Activated CD4-positive, alpha-beta T cell treated with anti-CD3 and anti-CD28 coated beads for 36 hours (primary cell): ENCODE results near the gene SDF2L1. TPM values are rescaled to one million over a fixed set of nuclear protein-coding genes. Genes with fewer than 3 reads are reported as not detected.
A peak's percentile ranks its signal among the peaks of the same experiment; 100 is the strongest.

Source experiments
- ATAC-seq: fragments of 200-7000 bp; cut with Tn5 transposase; one replicate; pipeline ENCODE4 v1.10.0; 2021; ENCODE audit warnings: mild to moderate bottlenecking, moderate library complexity
- CTCF ChIA-PET: fragments of 350-600 bp; sonication (Branson Sonifier 250); formaldehyde crosslinking; loops from one replicate; lab custom pipeline; 2021; ENCODE audit warnings: antibody characterized with exemption; lab: Charles Lee
- POLR2A ChIA-PET: fragments of 350-600 bp; sonication (Branson Sonifier 250); formaldehyde crosslinking; loops from one replicate; lab custom pipeline; 2021; ENCODE audit warnings: antibody characterized with exemption, inconsistent platforms; lab: Charles Lee
- DNase-seq: peaks from one replicate; pipeline ENCODE4 v3.0.0-alpha.2; 2020
- H3K27ac Mint-ChIP-seq: one replicate; pipeline ENCODE4 v1.8.0; 2021; ENCODE audit warnings: mixed read lengths
- H3K27me3 Mint-ChIP-seq: one replicate; pipeline ENCODE4 v1.8.0; 2021; ENCODE audit warnings: mixed read lengths
- H3K36me3 Mint-ChIP-seq: one replicate; pipeline ENCODE4 v1.8.0; 2021; ENCODE audit warnings: low read depth, mixed read lengths
- H3K4me1 Mint-ChIP-seq: one replicate; pipeline ENCODE4 v1.8.0; 2021; ENCODE audit warnings: mixed read lengths
- H3K4me3 Mint-ChIP-seq: one replicate; pipeline ENCODE4 v1.8.0; 2021; ENCODE audit warnings: mild to moderate bottlenecking, moderate library complexity, mixed read lengths
- H3K9me3 Mint-ChIP-seq: one replicate; pipeline ENCODE4 v1.8.0; 2021; ENCODE audit warnings: low read depth, mixed read lengths
- intact Hi-C, 2 experiments: fragments of 100-400 bp; cut with DNase I in 1 of 2; cut with micrococcal nuclease in 1 of 2; formaldehyde crosslinking; loops; one replicate each; pipeline versions ENCODE4 v1.14.2 to v1.15.1; 2022 to 2024; cut with DNase I, micrococcal nuclease
- total RNA-seq, 2 experiments: library from RNA; stranded (reverse); gene quantifications; one replicate each; pipeline ENCODE4 v1.2.3, GENCODE V29; 2021

Gene SDF2L1
- total RNA-seq, 2 experiments from 2014 or later, result 13.7 to 32.8 TPM

DNA sequence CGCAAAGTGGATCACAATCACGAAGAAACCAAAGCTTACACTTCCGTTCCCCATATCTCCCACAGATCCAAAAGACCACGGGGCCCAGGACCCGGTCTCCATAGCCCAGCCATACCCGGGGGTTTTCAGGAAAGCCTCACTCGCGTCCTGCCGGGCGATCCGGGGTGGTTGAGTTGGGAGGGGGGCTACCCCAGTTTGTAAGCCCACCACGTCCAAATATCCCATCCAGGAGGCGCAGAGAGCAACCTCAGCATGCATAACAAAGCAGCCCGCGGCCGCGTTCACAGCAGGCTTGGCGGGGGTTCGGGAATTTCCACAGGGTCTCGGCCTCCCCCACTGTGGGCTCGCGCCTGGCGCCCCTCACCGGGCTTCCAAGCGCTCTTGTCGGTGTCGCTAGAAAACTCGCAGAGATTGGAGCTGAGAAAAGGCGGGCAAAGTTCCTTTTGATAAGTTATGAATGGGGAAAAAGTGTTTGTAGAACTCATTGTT is 9.5 kb downstream of the SDF2L1 start:
- no peaks in the 10 kb centered on the region for H3K9me3 Mint-ChIP-seq
- peaks cover 20% of the 10 kb centered on the region for H3K4me1 Mint-ChIP-seq
- peak overlapping the region; percentile 85 for H3K4me3 Mint-ChIP-seq
- ATAC-seq (no peak), DNase-seq (no peak)
- peaks cover 32% of the 10 kb centered on the region for H3K36me3 Mint-ChIP-seq
- H3K27ac Mint-ChIP-seq, result peak overlapping the region; percentile 86
- POLR2A ChIA-PET, result interaction anchor here (0.5 to 1.3 kb wide), 4 partner anchors 9 to 1135 kb away, joined by 3 to 5 read pairs (median 3); no protein-coding TSS in a partner anchor
- no peaks in the 10 kb centered on the region for H3K27me3 Mint-ChIP-seq
- CTCF ChIA-PET, result interaction anchor here (0.6 to 1.7 kb wide), 5 partner anchors 9 to 27 kb away, joined by 3 to 11 read pairs (median 3); partner anchors contain the start of gene SDF2L1
- intact Hi-C loops, result loop anchor here (1.0 to 2.0 kb wide), 5 partner anchors 9 to 734 kb away; partner anchors contain the start of genes CRKL (in 1 of the 2), PPIL2 (in 1 of the 2), SDF2L1 (in 1 of the 2) and YDJC (in 1 of the 2)

DNA sequence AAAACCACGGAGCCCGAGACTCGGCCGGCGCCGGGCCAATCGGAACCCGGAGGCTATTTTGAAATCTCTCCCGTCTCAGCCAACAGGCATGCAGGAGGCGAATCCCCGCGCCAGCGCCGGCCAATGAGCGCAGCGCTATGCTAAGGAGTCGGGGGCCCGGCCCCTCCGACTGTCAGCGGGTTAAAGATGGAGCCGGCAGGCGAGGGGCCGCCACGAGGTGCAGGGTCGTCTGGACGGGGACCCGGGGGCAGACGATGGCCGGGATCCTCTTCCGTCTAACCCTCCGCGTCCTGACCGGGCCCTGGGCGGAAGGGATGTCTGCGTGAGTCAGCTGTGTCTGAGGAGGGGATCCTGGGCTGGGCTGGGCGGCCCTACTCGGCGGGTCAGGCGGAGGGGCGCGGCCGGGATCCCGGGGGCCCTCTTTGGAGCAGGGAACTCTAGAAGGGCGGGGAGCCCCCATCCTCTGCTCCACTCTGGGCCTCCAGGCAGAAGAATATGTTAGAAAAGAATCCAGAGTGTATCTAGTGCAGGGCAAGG is 10.0 kb downstream of the SDF2L1 start:
- Mint-ChIP-seq H3K9me3 (no peaks in the 10 kb centered on the region), H3K27ac (peak overlapping the region; percentile 86), H3K27me3 (no peaks in the 10 kb centered on the region), H3K4me3 (peak overlapping the region; percentile 85), H3K4me1 (peaks cover 23% of the 10 kb centered on the region), H3K36me3 (peaks cover 27% of the 10 kb centered on the region)
- ATAC-seq (peak; percentile 97), DNase-seq (peak; percentile 95)
- ChIA-PET POLR2A (interaction anchor here (1.0 to 1.3 kb wide), 2 partner anchors 9 to 14 kb away, joined by 3 to 5 read pairs; no protein-coding TSS in a partner anchor), CTCF (interaction anchor here (0.6 to 1.7 kb wide), 7 partner anchors 10 to 1384 kb away, joined by 3 to 11 read pairs (median 3); partner anchors contain the start of gene SDF2L1)
- intact Hi-C loops, result loop anchor here (1.0 to 2.0 kb wide), 5 partner anchors 10 to 735 kb away; partner anchors contain the start of genes CRKL (in 1 of the 2), PPIL2 (in 1 of the 2), SDF2L1 (in 1 of the 2) and YDJC (in 1 of the 2)

DNA sequence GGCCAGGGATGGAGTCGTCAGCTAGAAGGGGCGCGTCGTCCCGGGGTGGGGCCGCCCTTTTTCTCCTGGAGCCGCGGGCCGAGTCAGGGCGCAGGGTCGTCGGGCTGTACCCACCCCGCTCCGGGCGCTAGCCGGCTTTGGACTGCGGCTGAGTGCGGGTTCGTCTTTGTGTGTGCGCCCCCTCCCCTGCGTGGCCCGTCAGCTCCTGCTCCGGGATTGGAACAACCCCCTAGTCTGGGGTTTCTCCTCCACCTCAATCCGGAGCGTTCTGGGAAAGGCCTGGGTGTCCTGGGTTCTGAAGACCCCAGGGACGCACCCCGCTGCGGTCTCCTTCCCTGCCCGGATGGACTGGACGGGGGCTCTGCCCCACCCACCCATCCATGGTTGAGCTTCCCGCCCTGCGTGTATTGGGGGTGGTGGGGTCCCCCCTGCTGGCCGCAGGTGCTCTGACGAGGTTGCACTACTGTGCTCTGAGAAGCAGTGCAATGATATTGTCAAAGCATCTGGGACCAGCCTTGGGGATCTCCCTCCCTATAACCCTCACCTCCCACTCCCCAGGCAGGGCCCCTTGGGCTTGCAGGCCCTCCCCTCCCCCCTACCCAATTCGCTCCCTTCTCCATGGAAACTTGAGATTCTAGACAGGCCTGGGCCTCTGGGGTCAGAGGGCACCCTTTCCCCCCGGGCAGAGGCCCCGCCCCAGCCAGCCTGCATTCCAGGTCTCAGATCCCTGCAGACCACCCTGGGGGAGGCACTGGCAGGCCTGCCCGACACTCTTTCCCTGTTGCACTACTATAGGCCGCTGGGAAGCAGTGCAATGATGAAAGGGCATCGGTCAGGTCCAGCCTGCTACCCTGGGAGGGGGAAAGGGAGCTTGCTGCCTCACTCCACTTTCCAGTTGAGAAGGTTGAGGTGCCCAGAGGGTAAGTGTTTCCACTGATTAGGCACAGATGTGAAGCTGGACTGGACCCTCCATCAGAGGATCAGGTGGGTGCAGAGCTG is 10.7 kb downstream of the SDF2L1 start:
- intact Hi-C loops, result loop anchor here (1.0 to 2.0 kb wide), 5 partner anchors 11 to 736 kb away; partner anchors contain the start of genes CRKL (in 1 of the 2), PPIL2 (in 1 of the 2), SDF2L1 (in 1 of the 2) and YDJC (in 1 of the 2)
- ChIA-PET CTCF (interaction anchor here (0.6 to 2.1 kb wide), 4 partner anchors 10 to 1383 kb away, joined by 3 to 11 read pairs (median 7); partner anchors contain the start of gene SDF2L1), POLR2A (interaction anchor here (0.8 to 1.0 kb wide), 3 partner anchors 7 to 13 kb away, joined by 3 to 4 read pairs (median 3); partner anchors contain the start of gene SDF2L1)
- Mint-ChIP-seq H3K4me3 (peak overlapping the region; percentile 85), H3K4me1 (peaks cover 25% of the 10 kb centered on the region), H3K9me3 (no peaks in the 10 kb centered on the region), H3K27ac (no peak overlapping the region), H3K27me3 (no peaks in the 10 kb centered on the region), H3K36me3 (peaks cover 24% of the 10 kb centered on the region)
- ATAC-seq (no peak), DNase-seq (no peak)

- Mint-ChIP-seq H3K27ac (peak overlapping the region; percentile 5), H3K9me3 (no peaks in the 10 kb centered on the region), H3K4me3 (peak overlapping the region; percentile 42), H3K27me3 (no peaks in the 10 kb centered on the region), H3K4me1 (peaks cover 13% of the 10 kb centered on the region), H3K36me3 (peaks cover 10% of the 10 kb centered on the region)
- ChIA-PET POLR2A (interaction anchor here (1.5 kb wide), 1 partner anchor 14 kb away, joined by 3 read pairs; no protein-coding TSS in a partner anchor), CTCF (interaction anchor here (0.8 to 1.8 kb wide), 4 partner anchors 10 to 79 kb away, joined by 3 to 7 read pairs (median 4); no protein-coding TSS in a partner anchor)
- DNase-seq, result no peak
- ATAC-seq, result no peak
- intact Hi-C loops, result loop anchor here in 1 of 2 experiments (1.0 to 2.0 kb wide), 4 partner anchors 9 to 296 kb away; partner anchors contain the start of genes PPIL2, PPM1F, YDJC and YPEL1
Observed at GRCh38 chr22:21657020-21657359, 14.9 kb downstream of the SDF2L1 start.

DNA sequence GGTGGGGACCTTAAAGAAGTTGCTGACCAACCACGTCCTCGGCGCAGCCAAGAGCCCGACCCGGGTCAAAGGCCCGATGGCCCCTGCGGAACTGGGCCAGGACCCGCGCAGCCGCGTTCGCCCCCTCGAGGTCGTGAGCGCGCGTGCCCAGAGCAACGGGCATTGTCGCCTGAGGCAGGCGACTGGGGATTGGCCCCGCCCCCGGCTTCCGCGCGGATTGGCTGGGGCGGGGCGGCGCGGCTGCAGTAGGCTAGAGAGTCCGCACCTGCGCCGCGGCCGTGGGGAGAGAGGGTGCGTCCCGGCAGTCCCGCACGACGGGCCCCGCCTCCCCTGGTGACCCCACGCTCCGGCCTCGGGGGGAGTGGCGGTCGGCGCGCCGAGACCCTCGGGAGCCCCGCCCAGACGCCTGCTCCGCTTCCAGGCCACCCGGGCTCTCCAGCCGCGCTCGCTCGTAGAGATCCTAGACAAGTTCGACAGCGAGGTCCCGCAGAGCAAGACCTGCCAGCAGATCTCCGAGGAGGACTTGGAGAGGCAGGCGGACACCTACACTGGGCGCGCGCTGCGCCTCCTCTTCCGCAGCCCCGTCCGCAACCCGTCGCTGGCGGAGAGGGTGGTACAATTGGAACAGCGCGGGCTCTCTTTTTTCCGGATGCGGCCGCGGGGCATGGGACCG is 15.4 kb downstream of the SDF2L1 start:
- DNase-seq (peak; percentile 88), ATAC-seq (peak; percentile 92)
- H3K27me3 Mint-ChIP-seq, result no peaks in the 10 kb centered on the region
- H3K9me3 Mint-ChIP-seq, result no peaks in the 10 kb centered on the region
- ChIA-PET CTCF (interaction anchor here (0.9 to 1.8 kb wide), 5 partner anchors 11 to 28 kb away, joined by 3 to 10 read pairs (median 5); partner anchors contain the start of genes SDF2L1 and YDJC), POLR2A (interaction anchor here (0.6 kb wide), 1 partner anchor 11 kb away, joined by 4 read pairs; no protein-coding TSS in a partner anchor)
- peak overlapping the region; percentile 76 for H3K4me3 Mint-ChIP-seq
- peak overlapping the region; percentile 31 for H3K27ac Mint-ChIP-seq
- peaks cover 13% of the 10 kb centered on the region for H3K4me1 Mint-ChIP-seq
- peaks cover 10% of the 10 kb centered on the region for H3K36me3 Mint-ChIP-seq
- intact Hi-C loops, result loop anchor here in 1 of 2 experiments (1.0 to 2.0 kb wide), 4 partner anchors 9 to 295 kb away; partner anchors contain the start of genes PPIL2, PPM1F, YDJC and YPEL1

- no peaks in the 10 kb centered on the region for H3K27me3 Mint-ChIP-seq
- ChIA-PET CTCF (interaction anchor here (0.8 kb wide), 1 partner anchor 13 kb away, joined by 4 read pairs; no protein-coding TSS in a partner anchor), POLR2A (interaction anchor here (0.6 kb wide), 1 partner anchor 76 kb away, joined by 3 read pairs; no protein-coding TSS in a partner anchor)
- DNase-seq (no peak), ATAC-seq (no peak)
- no peaks in the 10 kb centered on the region for H3K36me3 Mint-ChIP-seq
- no peak overlapping the region for H3K4me3 Mint-ChIP-seq
- intact Hi-C loops, result no loop called here
- no peak overlapping the region for H3K27ac Mint-ChIP-seq
- H3K9me3 Mint-ChIP-seq, result no peaks in the 10 kb centered on the region
- H3K4me1 Mint-ChIP-seq, result peaks cover 14% of the 10 kb centered on the region
Observed at GRCh38 chr22:21659864-21660525, 17.9 kb downstream of the SDF2L1 start.

DNA sequence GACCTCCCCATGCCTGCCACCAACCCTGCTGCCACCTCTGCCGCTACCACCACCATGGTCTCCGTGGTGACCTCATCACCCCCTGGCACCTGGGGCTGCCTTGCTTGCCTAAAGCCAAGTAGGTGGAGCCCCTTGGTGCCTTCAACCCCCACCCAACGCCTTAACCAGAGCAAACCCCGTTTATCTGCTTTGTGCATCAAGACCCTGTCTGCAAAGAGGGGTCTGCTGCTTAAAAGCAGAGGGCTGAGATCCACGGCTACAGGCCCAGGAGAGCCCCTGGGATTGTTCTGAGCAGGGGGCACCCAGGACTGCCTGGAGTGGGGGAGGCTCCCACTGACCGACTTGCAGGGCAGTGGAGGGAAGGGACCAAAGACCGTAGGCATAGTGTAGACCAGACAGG is 18.8 kb downstream of the SDF2L1 start:
- DNase-seq, result no peak
- no peak overlapping the region for H3K27ac Mint-ChIP-seq
- no peak for ATAC-seq
- CTCF ChIA-PET, result no interaction called here
- peaks cover 19% of the 10 kb centered on the region for H3K4me1 Mint-ChIP-seq
- H3K4me3 Mint-ChIP-seq, result no peak overlapping the region
- no peaks in the 10 kb centered on the region for H3K9me3 Mint-ChIP-seq
- H3K36me3 Mint-ChIP-seq, result no peaks in the 10 kb centered on the region
- no peaks in the 10 kb centered on the region for H3K27me3 Mint-ChIP-seq
- POLR2A ChIA-PET, result no interaction called here
- intact Hi-C loops, result no loop called here

GRCh38 chr22:21661991-21662390 is 19.9 kb downstream of the SDF2L1 start:
- Mint-ChIP-seq H3K36me3 (no peaks in the 10 kb centered on the region), H3K4me1 (peaks cover 13% of the 10 kb centered on the region), H3K27ac (no peak overlapping the region), H3K27me3 (no peaks in the 10 kb centered on the region), H3K9me3 (no peaks in the 10 kb centered on the region), H3K4me3 (no peak overlapping the region)
- DNase-seq (no peak), ATAC-seq (no peak)
- intact Hi-C loops, result no loop called here
- ChIA-PET CTCF (no interaction called here), POLR2A (no interaction called here)

DNA sequence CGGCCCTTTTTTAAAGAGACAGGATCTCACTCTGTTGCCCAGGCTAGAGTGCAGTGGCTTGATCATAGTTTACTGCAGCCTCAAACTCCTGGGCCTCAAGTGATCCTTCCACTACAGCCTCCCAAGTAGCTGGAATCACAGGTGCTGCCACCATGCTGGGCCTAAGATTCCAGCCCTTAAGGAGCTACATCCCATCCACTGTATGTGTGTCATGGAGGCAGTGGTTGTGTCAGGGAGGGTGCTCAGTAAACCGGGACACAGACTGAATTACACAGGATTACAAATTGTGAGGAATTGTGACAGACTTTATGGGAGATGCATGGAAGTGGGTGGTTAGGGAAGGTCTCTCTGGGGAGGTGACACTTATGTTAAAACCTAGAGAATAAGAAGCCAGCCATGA is 21.6 kb downstream of the SDF2L1 start:
- Mint-ChIP-seq H3K4me1 (peaks cover 21% of the 10 kb centered on the region), H3K27ac (no peak overlapping the region), H3K36me3 (no peaks in the 10 kb centered on the region), H3K27me3 (no peaks in the 10 kb centered on the region), H3K4me3 (no peak overlapping the region), H3K9me3 (no peaks in the 10 kb centered on the region)
- ChIA-PET CTCF (interaction anchor here (1.0 kb wide), 1 partner anchor 17 kb away, joined by 3 read pairs; no protein-coding TSS in a partner anchor), POLR2A (no interaction called here)
- ATAC-seq, result no peak
- DNase-seq, result no peak
- intact Hi-C loops, result no loop called here
